Measurements from ENCODE around the gene HTT-AS. TPM values are rescaled to one million over a fixed set of nuclear protein-coding genes. Genes with fewer than 3 reads are reported as not detected.

HTT-AS gene
- total and polyA plus RNA-seq, 2 of the 13 experiments (the other 11 are each of a cell fraction or from before 2014, with no cell fraction given): not detected

DNA sequence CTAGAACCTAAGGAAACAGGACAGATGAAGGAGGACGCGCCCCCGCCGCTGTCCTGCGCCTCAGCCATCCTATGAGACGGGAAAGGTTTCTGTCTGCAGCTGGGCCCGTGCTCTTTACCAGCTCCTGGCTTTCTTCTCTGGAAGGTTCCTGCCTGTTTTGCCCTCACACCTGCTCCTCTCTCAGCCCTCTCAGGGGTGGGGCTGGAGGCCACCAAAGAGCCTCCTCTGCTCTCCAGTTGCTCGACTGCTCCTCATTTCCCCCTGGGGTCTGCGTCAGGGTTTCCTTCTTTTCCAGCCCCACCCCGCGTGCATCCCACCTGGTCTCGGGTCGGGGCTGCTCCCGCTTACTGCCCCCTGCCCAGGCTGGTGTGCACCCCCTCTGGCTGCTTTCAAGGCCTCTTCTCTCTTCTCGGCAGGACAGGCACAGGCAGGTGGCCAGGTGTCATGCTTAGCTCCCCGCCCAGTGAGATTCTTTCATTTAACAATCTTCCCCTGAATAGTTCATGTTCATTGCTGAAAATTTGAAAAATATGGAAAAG lies 4.6 kb downstream of the HTT-AS start:
- intact Hi-C loops (cut with micrococcal nuclease; ENCODE audit: unreplicated experiment) (no loop called here), in situ Hi-C loops (cut with HindIII; ENCODE audit: extremely low pct_ligation_motif_present, low pct_unique_long_range_greater_than_20kb) (no loop called here)
- CTCF ChIA-PET (ENCODE audit: low intra/inter-chr PET ratio, low total read pairs): no interaction called here
- peaks cover 28% of the 10 kb centered on the region for H3K4me1 ChIP-seq (ENCODE audit: insufficient read depth, low read length)
- WGBS (ENCODE audit: low lambda C conversion rate): 76% methylated on average over 13 of the region's 16 CpGs
- ATAC-seq: no peak
- no peak overlapping the region for H3K4me3 ChIP-seq (replicated peaks in 1 of 3; ENCODE audit: insufficient read depth in 1 of 3, low read depth in 2 of 3, low read length in 3 of 3)
- TF ChIP-seq PHF21A (CRISPR knock-in tag; IDR thresholded peaks at IDR 0.05) (no peak), ZBED4 (CRISPR knock-in tag; IDR thresholded peaks at IDR 0.05; ENCODE audit: borderline replicate concordance) (no peak), NR0B2 (CRISPR knock-in tag; IDR thresholded peaks at IDR 0.05) (no peak), ZFP36 (IDR thresholded peaks at IDR 0.05; ENCODE audit: borderline replicate concordance, low read depth, low read length, partially characterized antibody) (no peak), PLRG1 (conservative IDR thresholded peaks at IDR 0.05) (no peak), ZNF484 (CRISPR knock-in tag; IDR thresholded peaks at IDR 0.05; ENCODE audit: borderline replicate concordance, low read depth) (no peak)
- TF ChIP-seq, protein P1, sequence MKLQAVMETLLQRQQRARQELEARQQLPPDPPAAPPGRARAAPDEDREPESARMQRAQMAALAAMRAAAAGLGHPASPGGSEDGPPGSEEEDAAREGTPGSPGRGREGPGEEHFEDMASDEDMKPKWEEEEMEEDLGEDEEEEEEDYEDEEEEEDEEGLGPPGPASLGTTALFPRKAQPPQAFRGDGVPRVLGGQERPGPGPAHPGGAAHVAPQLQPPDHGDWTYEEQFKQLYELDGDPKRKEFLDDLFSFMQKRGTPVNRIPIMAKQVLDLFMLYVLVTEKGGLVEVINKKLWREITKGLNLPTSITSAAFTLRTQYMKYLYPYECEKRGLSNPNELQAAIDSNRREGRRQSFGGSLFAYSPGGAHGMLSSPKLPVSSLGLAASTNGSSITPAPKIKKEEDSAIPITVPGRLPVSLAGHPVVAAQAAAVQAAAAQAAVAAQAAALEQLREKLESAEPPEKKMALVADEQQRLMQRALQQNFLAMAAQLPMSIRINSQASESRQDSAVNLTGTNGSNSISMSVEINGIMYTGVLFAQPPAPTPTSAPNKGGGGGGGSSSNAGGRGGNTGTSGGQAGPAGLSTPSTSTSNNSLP (IDR thresholded peaks at IDR 0.05; ENCODE audit: low read depth, low read length): no peak
- TF ChIP-seq, protein P2, sequence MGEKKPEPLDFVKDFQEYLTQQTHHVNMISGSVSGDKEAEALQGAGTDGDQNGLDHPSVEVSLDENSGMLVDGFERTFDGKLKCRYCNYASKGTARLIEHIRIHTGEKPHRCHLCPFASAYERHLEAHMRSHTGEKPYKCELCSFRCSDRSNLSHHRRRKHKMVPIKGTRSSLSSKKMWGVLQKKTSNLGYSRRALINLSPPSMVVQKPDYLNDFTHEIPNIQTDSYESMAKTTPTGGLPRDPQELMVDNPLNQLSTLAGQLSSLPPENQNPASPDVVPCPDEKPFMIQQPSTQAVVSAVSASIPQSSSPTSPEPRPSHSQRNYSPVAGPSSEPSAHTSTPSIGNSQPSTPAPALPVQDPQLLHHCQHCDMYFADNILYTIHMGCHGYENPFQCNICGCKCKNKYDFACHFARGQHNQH (CRISPR knock-in tag; IDR thresholded peaks at IDR 0.05): no peak
- H3K27me3 ChIP-seq (ENCODE audit: control insufficient read depth in 1 of 2, insufficient read depth in 2 of 2, low read length in 2 of 2): 0 out of 5 replicates have a peak, but pooled peaks cover 0 to 2% of the 10 kb centered on the region in 2 experiments
- FAIRE-seq: no peak
- no TSS peak for BruUV-seq (replicated peaks)
- H3K27ac ChIP-seq (ENCODE audit: extremely low read length, insufficient read depth, low read length): no peak overlapping the region
- POLR2A ChIA-PET: no interaction called here
- H3K4me2 ChIP-seq (ENCODE audit: low read depth, low read length): no peak overlapping the region
- H4K20me1 ChIP-seq (ENCODE audit: insufficient read depth, low read length): no peaks in the 10 kb centered on the region
- DNase-seq (ENCODE audit: low spot score): no peak
- H3K9ac ChIP-seq (ENCODE audit: insufficient read depth, low read depth, low read length): no peak overlapping the region
- no peaks in the 10 kb centered on the region for H3K36me3 ChIP-seq (replicated peaks in 1 of 2; ENCODE audit: control insufficient read depth in 1 of 2, insufficient read depth in 2 of 2, low read length in 2 of 2)
- H3K79me2 ChIP-seq (ENCODE audit: insufficient read depth, low read length): no peaks in the 10 kb centered on the region
- H2AFZ ChIP-seq (ENCODE audit: low read length): no peak overlapping the region
- H3K9me3 ChIP-seq (ENCODE audit: low read length): no peaks in the 10 kb centered on the region
